ENCODE data around the gene PSMG1.
"Not testable (repeated sequence)": the region's sequence is repeated elsewhere in the genome, so short reads cannot be mapped to it uniquely, and the experiment has no call there.

The PSMG1 gene

GRCh38 chr21:39173716-39174680 lies 9.3 kb downstream of the PSMG1 start:
- no peak overlapping the region for H3K4me3 ChIP-seq (ENCODE audit: low read depth, low read length)
- TF ChIP-seq CTCF (IDR thresholded peaks at IDR 0.05; ENCODE audit: borderline replicate concordance, insufficient read depth, low read depth, low read length): no peak

- TF ChIP-seq CTCF (IDR thresholded peaks at IDR 0.05; ENCODE audit: borderline replicate concordance, insufficient read depth, low read depth, low read length): no peak
- no peak overlapping the region for H3K4me3 ChIP-seq (ENCODE audit: low read depth, low read length)
Observed at GRCh38 chr21:39169906-39170305, 13.3 kb downstream of the PSMG1 start.

- no peak for TF ChIP-seq CTCF (IDR thresholded peaks at IDR 0.05; ENCODE audit: borderline replicate concordance, insufficient read depth, low read depth, low read length)
- H3K4me3 ChIP-seq (ENCODE audit: low read depth, low read length): no peak overlapping the region
Observed at GRCh38 chr21:39168800-39169199, 14.5 kb downstream of the PSMG1 start.

- H3K4me3 ChIP-seq (ENCODE audit: low read depth, low read length): no peak overlapping the region
- TF ChIP-seq CTCF (IDR thresholded peaks at IDR 0.05; ENCODE audit: borderline replicate concordance, insufficient read depth, low read depth, low read length): no peak
Observed at GRCh38 chr21:39164523-39164922, 18.7 kb downstream of the PSMG1 start.

GRCh38 chr21:39161064-39161463 lies 22.2 kb downstream of the PSMG1 start:
- no peak for TF ChIP-seq CTCF (IDR thresholded peaks at IDR 0.05; ENCODE audit: borderline replicate concordance, insufficient read depth, low read depth, low read length)
- H3K4me3 ChIP-seq (ENCODE audit: low read depth, low read length): no peak overlapping the region

GRCh38 chr21:39159342-39160063 lies 23.7 kb downstream of the PSMG1 start:
- no peak for TF ChIP-seq CTCF (IDR thresholded peaks at IDR 0.05; ENCODE audit: borderline replicate concordance, insufficient read depth, low read depth, low read length)
- H3K4me3 ChIP-seq (ENCODE audit: low read depth, low read length): no peak overlapping the region

GRCh38 chr21:39157241-39157640 lies 26.0 kb downstream of the PSMG1 start:
- H3K4me3 ChIP-seq (ENCODE audit: low read depth, low read length): not testable (repeated sequence)

Measured in GM12875 (cell line).